GM12873 (cell line): Measurements from ENCODE around the gene AP2M1.

Source experiments
- CTCF ChIP-seq: IDR thresholded peaks from 2 replicates; pipeline ENCODE4 v1.5.1; 2012; ENCODE audit warnings: low read depth, mild to moderate bottlenecking, moderate library complexity, low read length, control low read depth; ENCODE audit not compliant: insufficient read depth; ENCODE audit errors: missing control alignments

AP2M1 gene

GRCh38 chr3:184158404-184158803 lies 16.3 kb upstream of the AP2M1 start:
- no peak for TF ChIP-seq CTCF

- no peak for TF ChIP-seq CTCF
Observed at GRCh38 chr3:184160456-184160855, 14.2 kb upstream of the AP2M1 start.

DNA sequence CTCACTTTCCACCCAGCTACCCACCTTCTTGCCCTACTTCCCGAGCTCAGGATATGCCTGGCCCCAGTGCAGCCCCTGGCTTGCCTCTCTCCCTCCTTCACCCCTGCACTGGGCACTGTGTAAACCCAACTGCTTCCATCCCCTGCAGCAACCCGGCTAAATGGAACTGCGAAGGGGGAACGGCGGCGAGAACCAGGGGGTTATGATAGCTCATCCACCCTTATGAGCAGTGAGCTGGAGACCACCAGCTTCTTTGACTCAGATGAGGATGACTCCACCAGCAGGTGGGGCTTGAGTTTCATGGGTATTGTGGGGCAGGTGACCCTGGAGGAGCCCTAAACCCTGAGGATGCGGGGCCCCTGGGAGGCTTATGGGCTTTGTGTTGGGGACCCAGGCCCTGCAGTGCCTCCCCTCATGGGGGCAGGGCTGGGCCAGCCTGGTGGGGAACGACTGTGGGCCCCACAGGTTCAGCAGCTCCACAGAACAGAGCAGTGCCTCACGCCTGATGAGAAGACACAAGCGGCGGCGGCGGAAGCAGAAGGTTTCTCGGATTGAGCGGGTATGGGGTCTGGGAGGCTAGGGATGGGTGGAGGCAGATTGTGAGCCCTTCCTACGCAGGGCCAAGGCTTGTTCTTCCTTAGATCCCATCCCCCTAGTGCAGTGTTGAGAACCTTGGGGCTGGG lies 9.9 kb upstream of the AP2M1 start:
- no peak for TF ChIP-seq CTCF

- TF ChIP-seq CTCF: no peak
Observed at GRCh38 chr3:184165543-184165942, 9.1 kb upstream of the AP2M1 start.

DNA sequence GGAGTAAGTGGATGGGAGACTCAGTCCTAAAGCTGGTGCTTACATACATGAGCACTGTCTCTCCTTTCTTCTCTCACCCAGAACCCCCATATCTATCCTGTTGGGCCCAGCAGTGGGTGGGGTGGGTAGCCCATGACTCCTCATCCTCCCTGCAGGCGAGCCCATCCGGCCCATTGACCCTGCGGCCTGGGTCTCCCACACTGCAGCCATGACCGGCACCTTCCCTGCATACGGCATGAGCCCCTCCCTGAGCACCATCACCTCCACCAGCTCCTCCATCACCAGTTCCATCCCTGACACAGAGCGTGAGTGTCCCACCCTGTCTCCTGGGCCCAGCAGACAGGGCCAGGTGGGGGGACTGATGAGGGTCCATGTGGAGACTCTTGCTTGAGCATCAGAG lies 8.0 kb upstream of the AP2M1 start:
- no peak for TF ChIP-seq CTCF

DNA sequence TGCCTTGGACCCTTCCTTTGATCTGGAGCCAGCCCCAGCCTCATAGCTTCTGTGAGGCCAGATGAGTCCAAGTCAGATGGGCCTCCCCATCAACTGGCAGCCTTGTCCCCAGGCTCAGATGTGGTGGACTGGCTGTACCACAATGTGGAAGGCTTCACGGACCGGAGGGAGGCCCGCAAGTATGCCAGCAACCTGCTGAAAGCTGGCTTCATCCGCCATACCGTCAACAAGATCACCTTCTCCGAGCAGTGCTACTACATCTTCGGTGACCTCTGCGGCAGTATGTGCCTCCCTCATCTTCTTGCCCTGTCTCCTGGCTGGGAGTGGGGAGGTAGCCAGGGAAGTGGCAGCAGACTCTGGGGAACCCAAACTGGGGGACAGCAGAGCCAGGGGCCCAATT lies 6.9 kb upstream of the AP2M1 start:
- no peak for TF ChIP-seq CTCF

DNA sequence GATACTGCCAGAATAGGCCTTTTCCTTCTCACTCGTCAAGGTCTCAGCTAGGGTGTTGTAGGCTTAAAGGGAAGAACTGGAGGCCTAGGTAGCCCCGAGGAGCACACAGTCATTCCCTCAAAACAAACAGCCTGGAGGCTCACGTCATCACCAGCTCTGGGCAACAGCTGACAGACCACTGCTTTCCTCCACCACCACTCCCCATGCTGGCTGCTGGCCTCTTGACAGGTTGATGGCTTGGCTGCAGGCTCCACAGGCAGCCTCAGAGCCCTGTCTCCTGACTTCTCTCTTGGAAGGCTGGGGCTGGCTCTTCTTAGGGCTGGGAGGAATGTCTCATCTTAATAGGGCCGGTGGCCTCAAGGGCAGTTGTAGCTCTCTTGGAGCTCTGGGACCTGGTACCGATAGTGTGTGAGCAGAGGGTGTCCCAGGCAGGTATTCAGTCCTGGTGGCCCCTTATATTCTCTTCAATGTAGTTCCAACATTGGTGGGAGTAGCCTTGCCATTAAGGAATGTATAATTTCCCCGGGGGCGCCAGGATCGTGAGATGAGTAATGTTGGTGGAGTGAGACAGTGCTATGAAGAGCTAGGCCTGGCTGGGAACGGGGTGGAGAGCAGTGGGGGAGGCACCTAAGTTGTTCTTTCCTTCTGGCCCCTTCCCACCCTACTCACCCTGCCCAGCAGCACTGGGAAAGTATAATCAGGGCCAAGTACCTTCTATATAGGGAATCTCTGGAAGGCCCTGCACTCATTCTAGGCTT lies 6.1 kb upstream of the AP2M1 start:
- no peak for TF ChIP-seq CTCF
